Gastroesophageal sphincter (tissue), 3 donors: ENCODE results near the gene MACROD2.

ENCODE experiments used
- POLR2A ChIP-seq, 2 donors: fragments of 450-650 bp; IDR thresholded peaks; one replicate each; pipeline ENCODE4 v1.6.1; 2017; ENCODE audit warnings: antibody characterized with exemption in 2 of 2, mild to moderate bottlenecking in 2 of 2, moderate library complexity in 1 of 2
- TF ChIP-seq, protein P1 (sequence below), 4 experiments: fragments of 200-600 bp in 2 of 4; fragments of 450-650 bp in 2 of 4; sonication (generic) in 1 of 4; IDR thresholded peaks; one replicate each; pipeline ENCODE4 v1.5.1; 2017 to 2019; ENCODE audit warnings: antibody characterized with exemption in 4 of 4, mild to moderate bottlenecking in 2 of 4, moderate library complexity in 2 of 4

DNA sequence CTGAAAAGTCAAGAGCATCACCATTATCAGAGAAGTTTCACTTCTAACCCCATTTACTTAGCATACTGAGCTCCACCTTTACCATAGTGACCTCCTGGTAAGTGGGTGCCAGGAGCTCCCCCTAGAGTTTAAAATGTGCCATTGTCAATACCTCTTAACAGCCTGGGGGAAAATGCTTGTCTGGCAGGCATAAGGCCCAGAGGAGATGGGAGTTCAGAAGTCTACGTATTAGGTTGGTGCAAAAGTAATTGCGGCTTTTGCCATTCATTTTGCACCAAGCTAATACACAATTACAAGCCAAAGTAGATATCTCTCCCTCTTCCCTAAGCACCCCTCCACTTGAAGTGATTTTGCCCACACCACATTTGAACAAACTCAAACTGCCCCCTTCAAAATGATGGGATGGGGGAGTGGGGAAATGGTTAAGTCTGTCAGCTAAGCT lies 1658.9 kb downstream of the MACROD2 start:
- no peak for TF ChIP-seq POLR2A (IDR thresholded peaks at IDR 0.05)
- TF ChIP-seq, protein P1, sequence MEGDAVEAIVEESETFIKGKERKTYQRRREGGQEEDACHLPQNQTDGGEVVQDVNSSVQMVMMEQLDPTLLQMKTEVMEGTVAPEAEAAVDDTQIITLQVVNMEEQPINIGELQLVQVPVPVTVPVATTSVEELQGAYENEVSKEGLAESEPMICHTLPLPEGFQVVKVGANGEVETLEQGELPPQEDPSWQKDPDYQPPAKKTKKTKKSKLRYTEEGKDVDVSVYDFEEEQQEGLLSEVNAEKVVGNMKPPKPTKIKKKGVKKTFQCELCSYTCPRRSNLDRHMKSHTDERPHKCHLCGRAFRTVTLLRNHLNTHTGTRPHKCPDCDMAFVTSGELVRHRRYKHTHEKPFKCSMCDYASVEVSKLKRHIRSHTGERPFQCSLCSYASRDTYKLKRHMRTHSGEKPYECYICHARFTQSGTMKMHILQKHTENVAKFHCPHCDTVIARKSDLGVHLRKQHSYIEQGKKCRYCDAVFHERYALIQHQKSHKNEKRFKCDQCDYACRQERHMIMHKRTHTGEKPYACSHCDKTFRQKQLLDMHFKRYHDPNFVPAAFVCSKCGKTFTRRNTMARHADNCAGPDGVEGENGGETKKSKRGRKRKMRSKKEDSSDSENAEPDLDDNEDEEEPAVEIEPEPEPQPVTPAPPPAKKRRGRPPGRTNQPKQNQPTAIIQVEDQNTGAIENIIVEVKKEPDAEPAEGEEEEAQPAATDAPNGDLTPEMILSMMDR (IDR thresholded peaks at IDR 0.05) = peak in 3 of 4 experiments; percentile 19 to 51 (median 26)
